ENCODE measurements around the gene MAN1A2. TPM values are rescaled to one million over a fixed set of nuclear protein-coding genes. Genes with fewer than 3 reads are reported as not detected.

MAN1A2 gene
- total and polyA plus RNA-seq, 10 of the 15 experiments (the other 5 are each of a cell fraction or from before 2014, with no cell fraction given), result 2.8 to 23.6 (median 16.0) TPM

DNA sequence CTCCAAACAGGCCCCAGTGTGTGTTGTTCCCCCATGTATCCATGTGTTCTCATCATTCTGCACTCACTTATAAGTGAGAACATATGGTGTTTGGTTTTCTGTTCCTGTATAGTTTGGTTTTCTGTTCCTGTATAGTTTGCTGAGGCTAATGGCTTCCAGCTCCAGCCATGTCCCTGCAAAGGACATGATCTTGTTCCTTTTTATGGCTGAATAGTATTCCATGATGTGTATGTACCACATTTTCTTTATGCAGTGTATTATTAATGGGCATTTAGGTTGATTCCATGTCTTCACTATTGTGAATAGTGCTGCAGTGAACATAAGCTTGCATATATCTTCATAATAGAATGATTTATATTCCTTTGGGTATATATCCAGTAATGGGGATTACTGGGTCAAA is 111.8 kb downstream of the MAN1A2 start:
- ChIA-PET CTCF (no interaction called here), RAD21 (ENCODE audit: unreplicated experiment) (no interaction called here), POLR2A (no interaction called here), SMC1A (ENCODE audit: uncharacterized antibody, unreplicated experiment) (no interaction called here)
- Histone ChIP-seq H3K27ac (ENCODE audit: control insufficient read depth, insufficient read depth) (no peak overlapping the region), H4K20me1 (ENCODE audit: control insufficient read depth, insufficient read depth) (no peaks in the 10 kb centered on the region), H3K4me1 (ENCODE audit: control insufficient read depth, insufficient read depth, low read length) (no peaks in the 10 kb centered on the region), H2AFZ (ENCODE audit: control insufficient read depth, low read depth, low read length) (no peak overlapping the region), H3K9me3 (replicated peaks; ENCODE audit: control insufficient read depth, insufficient read depth, low read length) (peaks cover 1% of the 10 kb centered on the region; the same call in 1 of the 3 replicates), H3K36me3 (ENCODE audit: control insufficient read depth in 2 of 2, insufficient read depth in 2 of 2, low read length in 1 of 2) (no peaks in the 10 kb centered on the region), H3K4me2 (ENCODE audit: control insufficient read depth, insufficient read depth) (no peak overlapping the region), H3K4me3 (no peak overlapping the region), H3K27me3 (replicated peaks in 1 of 2; ENCODE audit: control insufficient read depth in 2 of 2, insufficient read depth in 2 of 2, low read length in 1 of 2) (no peaks in the 10 kb centered on the region), H3K79me2 (ENCODE audit: control insufficient read depth, insufficient read depth, low read length) (no peaks in the 10 kb centered on the region), H3K9ac (ENCODE audit: control insufficient read depth, insufficient read depth, low read length) (no peak overlapping the region)
- no peak for ATAC-seq
- no peak for FAIRE-seq
- DNase-seq (ENCODE audit: low read depth, low spot score), result no peak
- in situ Hi-C loops (cut with MboI) (no loop called here), intact Hi-C loops (cut with micrococcal nuclease; ENCODE audit: unreplicated experiment) (no loop called here)
- no peak for TF ChIP-seq CHD4 (IDR thresholded peaks at IDR 0.05)
- TF ChIP-seq, protein P1, sequence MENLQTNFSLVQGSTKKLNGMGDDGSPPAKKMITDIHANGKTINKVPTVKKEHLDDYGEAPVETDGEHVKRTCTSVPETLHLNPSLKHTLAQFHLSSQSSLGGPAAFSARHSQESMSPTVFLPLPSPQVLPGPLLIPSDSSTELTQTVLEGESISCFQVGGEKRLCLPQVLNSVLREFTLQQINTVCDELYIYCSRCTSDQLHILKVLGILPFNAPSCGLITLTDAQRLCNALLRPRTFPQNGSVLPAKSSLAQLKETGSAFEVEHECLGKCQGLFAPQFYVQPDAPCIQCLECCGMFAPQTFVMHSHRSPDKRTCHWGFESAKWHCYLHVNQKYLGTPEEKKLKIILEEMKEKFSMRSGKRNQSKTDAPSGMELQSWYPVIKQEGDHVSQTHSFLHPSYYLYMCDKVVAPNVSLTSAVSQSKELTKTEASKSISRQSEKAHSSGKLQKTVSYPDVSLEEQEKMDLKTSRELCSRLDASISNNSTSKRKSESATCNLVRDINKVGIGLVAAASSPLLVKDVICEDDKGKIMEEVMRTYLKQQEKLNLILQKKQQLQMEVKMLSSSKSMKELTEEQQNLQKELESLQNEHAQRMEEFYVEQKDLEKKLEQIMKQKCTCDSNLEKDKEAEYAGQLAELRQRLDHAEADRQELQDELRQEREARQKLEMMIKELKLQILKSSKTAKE (IDR thresholded peaks at IDR 0.05; ENCODE audit: low read depth, poor library complexity, severe bottlenecking), result no peak
- TF ChIP-seq PAX5 (IDR thresholded peaks at IDR 0.05; ENCODE audit: borderline replicate concordance, low read depth, low read length), result no peak
- TF ChIP-seq, protein P2, sequence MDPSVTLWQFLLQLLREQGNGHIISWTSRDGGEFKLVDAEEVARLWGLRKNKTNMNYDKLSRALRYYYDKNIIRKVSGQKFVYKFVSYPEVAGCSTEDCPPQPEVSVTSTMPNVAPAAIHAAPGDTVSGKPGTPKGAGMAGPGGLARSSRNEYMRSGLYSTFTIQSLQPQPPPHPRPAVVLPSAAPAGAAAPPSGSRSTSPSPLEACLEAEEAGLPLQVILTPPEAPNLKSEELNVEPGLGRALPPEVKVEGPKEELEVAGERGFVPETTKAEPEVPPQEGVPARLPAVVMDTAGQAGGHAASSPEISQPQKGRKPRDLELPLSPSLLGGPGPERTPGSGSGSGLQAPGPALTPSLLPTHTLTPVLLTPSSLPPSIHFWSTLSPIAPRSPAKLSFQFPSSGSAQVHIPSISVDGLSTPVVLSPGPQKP (IDR thresholded peaks at IDR 0.05; ENCODE audit: low read depth, low read length), result no peak
- TF ChIP-seq POLR2AphosphoS5 (IDR thresholded peaks at IDR 0.05; ENCODE audit: low read length), result no peak
- no peak for TF ChIP-seq RELA (IDR thresholded peaks at IDR 0.05; ENCODE audit: borderline replicate concordance, partially characterized antibody)
- TF ChIP-seq MEF2A (IDR thresholded peaks at IDR 0.05; ENCODE audit: insufficient read depth, low read depth, low read length), result no peak
- no peak for TF ChIP-seq ZNF24 (IDR thresholded peaks at IDR 0.05)
- TF ChIP-seq, protein P3, sequence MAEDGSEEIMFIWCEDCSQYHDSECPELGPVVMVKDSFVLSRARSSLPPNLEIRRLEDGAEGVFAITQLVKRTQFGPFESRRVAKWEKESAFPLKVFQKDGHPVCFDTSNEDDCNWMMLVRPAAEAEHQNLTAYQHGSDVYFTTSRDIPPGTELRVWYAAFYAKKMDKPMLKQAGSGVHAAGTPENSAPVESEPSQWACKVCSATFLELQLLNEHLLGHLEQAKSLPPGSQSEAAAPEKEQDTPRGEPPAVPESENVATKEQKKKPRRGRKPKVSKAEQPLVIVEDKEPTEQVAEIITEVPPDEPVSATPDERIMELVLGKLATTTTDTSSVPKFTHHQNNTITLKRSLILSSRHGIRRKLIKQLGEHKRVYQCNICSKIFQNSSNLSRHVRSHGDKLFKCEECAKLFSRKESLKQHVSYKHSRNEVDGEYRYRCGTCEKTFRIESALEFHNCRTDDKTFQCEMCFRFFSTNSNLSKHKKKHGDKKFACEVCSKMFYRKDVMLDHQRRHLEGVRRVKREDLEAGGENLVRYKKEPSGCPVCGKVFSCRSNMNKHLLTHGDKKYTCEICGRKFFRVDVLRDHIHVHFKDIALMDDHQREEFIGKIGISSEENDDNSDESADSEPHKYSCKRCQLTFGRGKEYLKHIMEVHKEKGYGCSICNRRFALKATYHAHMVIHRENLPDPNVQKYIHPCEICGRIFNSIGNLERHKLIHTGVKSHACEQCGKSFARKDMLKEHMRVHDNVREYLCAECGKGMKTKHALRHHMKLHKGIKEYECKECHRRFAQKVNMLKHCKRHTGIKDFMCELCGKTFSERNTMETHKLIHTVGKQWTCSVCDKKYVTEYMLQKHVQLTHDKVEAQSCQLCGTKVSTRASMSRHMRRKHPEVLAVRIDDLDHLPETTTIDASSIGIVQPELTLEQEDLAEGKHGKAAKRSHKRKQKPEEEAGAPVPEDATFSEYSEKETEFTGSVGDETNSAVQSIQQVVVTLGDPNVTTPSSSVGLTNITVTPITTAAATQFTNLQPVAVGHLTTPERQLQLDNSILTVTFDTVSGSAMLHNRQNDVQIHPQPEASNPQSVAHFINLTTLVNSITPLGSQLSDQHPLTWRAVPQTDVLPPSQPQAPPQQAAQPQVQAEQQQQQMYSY (CRISPR knock-in tag; IDR thresholded peaks at IDR 0.05), result no peak
- TF ChIP-seq MTA3 (IDR thresholded peaks at IDR 0.05; ENCODE audit: borderline replicate concordance, low read length), result no peak
- no peak for TF ChIP-seq JUNB (IDR thresholded peaks at IDR 0.05)
- TF ChIP-seq, protein P4, sequence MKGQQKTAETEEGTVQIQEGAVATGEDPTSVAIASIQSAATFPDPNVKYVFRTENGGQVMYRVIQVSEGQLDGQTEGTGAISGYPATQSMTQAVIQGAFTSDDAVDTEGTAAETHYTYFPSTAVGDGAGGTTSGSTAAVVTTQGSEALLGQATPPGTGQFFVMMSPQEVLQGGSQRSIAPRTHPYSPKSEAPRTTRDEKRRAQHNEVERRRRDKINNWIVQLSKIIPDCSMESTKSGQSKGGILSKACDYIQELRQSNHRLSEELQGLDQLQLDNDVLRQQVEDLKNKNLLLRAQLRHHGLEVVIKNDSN (IDR thresholded peaks at IDR 0.05; ENCODE audit: borderline replicate concordance, extremely low read length, insufficient read depth, low read depth, low read length), result no peak
- TF ChIP-seq NFIC (IDR thresholded peaks at IDR 0.05; ENCODE audit: low read depth, low read length), result no peak
- TF ChIP-seq IRF4 (IDR thresholded peaks at IDR 0.05; ENCODE audit: low read depth, low read length), result no peak
- no TSS peak for BruUV-seq (replicated peaks)
